Caco-2 (cell line): Measurements from ENCODE around the gene ZNF593. TPM values are rescaled to one million over a fixed set of nuclear protein-coding genes. Genes with fewer than 3 reads are reported as not detected.
A peak's percentile ranks its signal among the peaks of the same experiment; 100 is the strongest.

ENCODE experiments used
- Bru-seq: library from RNA; stranded (reverse); fragments of 400-500 nt; gene quantifications from one replicate; lab custom pipeline; 2021; lab: Mats Ljungman, UMichigan
- BruChase-seq, 2 experiments: library from RNA; stranded (reverse); fragments of 400-500 nt; gene quantifications; one replicate each; lab custom pipeline; 2021; lab: Mats Ljungman, UMichigan
- BruUV-seq: library from RNA; stranded (reverse); fragments of 400-500 nt; replicated peaks from 2 replicates; lab custom pipeline; 2021; lab: Mats Ljungman, UMichigan
- CTCF ChIA-PET: fragments of 300-600 bp; sonication (Branson Sonifier 250); formaldehyde crosslinking; loops from one replicate; lab custom pipeline; 2022; ENCODE audit warnings: antibody characterized with exemption; lab: Charles Lee
- POLR2A ChIA-PET: fragments of 300-600 bp; sonication (Branson Sonifier 250); formaldehyde crosslinking; loops from one replicate; lab custom pipeline; 2022; ENCODE audit warnings: antibody characterized with exemption; lab: Charles Lee
- DNase-seq, 2 experiments: peaks; one replicate each; pipeline versions ENCODE4 v3.0.0 to v3.0.0-alpha.2; 2020 to 2022
- H3K27me3 ChIP-seq: replicated peaks from 2 replicates; pipeline ENCODE4 v1.6.0; 2011; ENCODE audit warnings: low read length; ENCODE audit not compliant: control insufficient read depth, insufficient read depth
- H3K36me3 ChIP-seq: 2 replicates; pipeline ENCODE4 v1.5.1; 2011; ENCODE audit warnings: low read length; ENCODE audit not compliant: control insufficient read depth, insufficient read depth
- H3K4me1 ChIP-seq: fragments of 250-450 bp; sonication (Bioruptor Pico); 2 replicates; pipeline ENCODE4 v1.5.1; 2020; ENCODE audit warnings: mild to moderate bottlenecking
- H3K4me3 ChIP-seq: 2 replicates; pipeline ENCODE4 v1.5.1; 2011; ENCODE audit warnings: low read depth, mild to moderate bottlenecking, control low read depth, low read length
- H3K9me3 ChIP-seq: fragments of 250-450 bp; sonication (Bioruptor Pico); 2 replicates; pipeline ENCODE4 v1.5.1; 2020; ENCODE audit warnings: mild to moderate bottlenecking, moderate library complexity
- H3K27ac Mint-ChIP-seq: one replicate; pipeline ENCODE4 v1.8.0; 2022; ENCODE audit warnings: mixed read lengths; ENCODE audit not compliant: unreplicated experiment
- H3K27me3 Mint-ChIP-seq: one replicate; pipeline ENCODE4 v1.8.0; 2022; ENCODE audit warnings: mixed read lengths; ENCODE audit not compliant: insufficient read depth, unreplicated experiment
- H3K36me3 Mint-ChIP-seq: one replicate; pipeline ENCODE4 v1.8.0; 2022; ENCODE audit warnings: mild to moderate bottlenecking, mixed read lengths; ENCODE audit not compliant: insufficient read depth, unreplicated experiment
- H3K4me1 Mint-ChIP-seq: one replicate; pipeline ENCODE4 v1.8.0; 2022; ENCODE audit warnings: low read depth, mixed read lengths; ENCODE audit not compliant: unreplicated experiment
- H3K4me3 Mint-ChIP-seq: one replicate; pipeline ENCODE4 v1.8.0; 2022; ENCODE audit warnings: mild to moderate bottlenecking, moderate library complexity, mixed read lengths; ENCODE audit not compliant: unreplicated experiment
- H3K9me3 Mint-ChIP-seq: one replicate; pipeline ENCODE4 v1.8.0; 2022; ENCODE audit warnings: mixed read lengths; ENCODE audit not compliant: unreplicated experiment
- CTCF ChIP-seq, 2 experiments: fragments of 200-600 bp in 1 of 2; IDR thresholded peaks; 1 replicate in 1 of 2; 2 replicates in 1 of 2; pipeline versions ENCODE4 v1.5.1 to v1.8.0; 2011 to 2022; ENCODE audit warnings: antibody characterized with exemption in 1 of 2, control low read depth in 1 of 2, inconsistent platforms in 1 of 2, low read depth in 1 of 2, low read length in 1 of 2, mild to moderate bottlenecking in 1 of 2, moderate library complexity in 1 of 2; ENCODE audit not compliant: insufficient read depth in 1 of 2, severe bottlenecking in 1 of 2, unreplicated experiment in 1 of 2
- intact Hi-C: fragments of 100-400 bp; cut with micrococcal nuclease; formaldehyde crosslinking; loops from one replicate; pipeline ENCODE4 v1.10.0; 2022; ENCODE audit not compliant: unreplicated experiment
- long read RNA-seq: library from polyadenylated mRNA; stranded (forward); transcript quantifications from one replicate; pipeline ENCODE4 v2.0.0, GENCODE V29; 2022
- total RNA-seq: library from RNA; stranded (reverse); gene quantifications from 2 replicates; pipeline ENCODE4 v1.2.3, GENCODE V29; 2022

Gene ZNF593
- total RNA-seq (50.0 and 50.8 TPM in 2 replicates), Bru-seq, nascent RNA (percentile 69 among the genes with signal in this experiment), BruChase-seq, experiment 1, labeled RNA remaining after a 2-hour chase (percentile 77 among the genes with signal in this experiment), BruChase-seq, experiment 2, labeled RNA remaining after a 6-hour chase (percentile 90 among the genes with signal in this experiment)
- long read RNA-seq, transcript ZNF593-202 (3 exons, 675 nt) = major isoform, 45 of 45 reads
- long read RNA-seq, partial matches to known transcripts = 0 of 45 reads
- long read RNA-seq, other reads (novel, unspliced or antisense) = 0 of 45 reads

GRCh38 chr1:26169669-26170471, at the start of gene ZNF593:
ZNF593 (plus strand) TSS chr1:26169908; CDS start chr1:26169984, 76 bp downstream.
- ChIA-PET POLR2A (interaction anchor here (0.6 to 1.8 kb wide), 8 partner anchors 27 to 539 kb away, joined by 3 to 15 read pairs (median 4); partner anchors contain the start of genes CEP85, CRYBG2 and SH3BGRL3), CTCF (interaction anchor here (0.8 to 2.1 kb wide), 14 partner anchors 8 to 222 kb away, joined by 3 to 58 read pairs (median 5); partner anchors contain the start of genes CATSPER4, CEP85, CNKSR1 and FAM110D)
- H3K4me3 ChIP-seq = peak within 1 kb of the TSS; percentile 81
- Mint-ChIP-seq H3K27me3 (no peaks in the 10 kb centered on the region), H3K4me3 (peak within 1 kb of the TSS; percentile 79), H3K9me3 (no peaks in the 10 kb centered on the region), H3K4me1 (peaks cover 2% of the 10 kb centered on the region), H3K36me3 (peaks cover 9% of the 10 kb centered on the region), H3K27ac (peak within 1 kb of the TSS; percentile 84)
- TSS peak; percentile 92 for BruUV-seq
- peak; percentile 90 to 92 for DNase-seq
- intact Hi-C loops = loop anchor here (1.0 kb wide), 1 partner anchor 64 kb away; the partner anchor contains the start of gene CEP85
- H3K36me3 ChIP-seq = no peaks in the 10 kb centered on the region
- peak; percentile 71 to 81 for TF ChIP-seq CTCF (IDR thresholded peaks at IDR 0.05; ENCODE audit: insufficient read depth in 1 of 2, low read depth in 1 of 2, low read length in 1 of 2, severe bottlenecking in 1 of 2, unreplicated experiment in 1 of 2)
- no peaks in the 10 kb centered on the region for H3K4me1 ChIP-seq
- no peaks in the 10 kb centered on the region for H3K27me3 ChIP-seq
- no peaks in the 10 kb centered on the region for H3K9me3 ChIP-seq

GRCh38 chr1:26121854-26122773, 47.6 kb upstream of the ZNF593 start:
- no peaks in the 10 kb centered on the region for H3K9me3 ChIP-seq
- H3K36me3 ChIP-seq = no peaks in the 10 kb centered on the region
- peaks cover 9% of the 10 kb centered on the region for H3K36me3 Mint-ChIP-seq
- H3K4me3 Mint-ChIP-seq = no peak overlapping the region
- peaks cover 9% of the 10 kb centered on the region; the same call in 1 of the 2 replicates for H3K4me1 ChIP-seq
- POLR2A ChIA-PET = no interaction called here
- H3K4me1 Mint-ChIP-seq = no peaks in the 10 kb centered on the region
- no peaks in the 10 kb centered on the region for H3K27me3 Mint-ChIP-seq
- H3K4me3 ChIP-seq = no peak overlapping the region
- no peaks in the 10 kb centered on the region for H3K9me3 Mint-ChIP-seq
- TF ChIP-seq CTCF (IDR thresholded peaks at IDR 0.05; ENCODE audit: insufficient read depth in 1 of 2, low read depth in 1 of 2, low read length in 1 of 2, severe bottlenecking in 1 of 2, unreplicated experiment in 1 of 2) = no peak
- BruUV-seq = no TSS peak
- no peak overlapping the region for H3K27ac Mint-ChIP-seq
- DNase-seq = no peak
- CTCF ChIA-PET = interaction anchor here (0.7 kb wide), 1 partner anchor 10 kb away, joined by 3 read pairs; the partner anchor contains the start of gene PDIK1L
- intact Hi-C loops = no loop called here
- H3K27me3 ChIP-seq = no peaks in the 10 kb centered on the region
